Caco-2 (cell line): ENCODE results near the gene NT5M. TPM values are rescaled to one million over a fixed set of nuclear protein-coding genes. Genes with fewer than 3 reads are reported as not detected.

Experiments
- BruUV-seq: library from RNA; stranded (reverse); fragments of 400-500 nt; replicated peaks from 2 replicates; lab custom pipeline; 2021; lab: Mats Ljungman, UMichigan
- CTCF ChIA-PET: fragments of 300-600 bp; sonication (Branson Sonifier 250); formaldehyde crosslinking; loops from one replicate; lab custom pipeline; 2022; ENCODE audit warnings: antibody characterized with exemption; lab: Charles Lee
- POLR2A ChIA-PET: fragments of 300-600 bp; sonication (Branson Sonifier 250); formaldehyde crosslinking; loops from one replicate; lab custom pipeline; 2022; ENCODE audit warnings: antibody characterized with exemption; lab: Charles Lee
- DNase-seq, 2 experiments: peaks; one replicate each; pipeline versions ENCODE4 v3.0.0 to v3.0.0-alpha.2; 2020 to 2022
- H3K27me3 ChIP-seq: replicated peaks from 2 replicates; pipeline ENCODE4 v1.6.0; 2011; ENCODE audit warnings: low read length; ENCODE audit not compliant: control insufficient read depth, insufficient read depth
- H3K36me3 ChIP-seq: 2 replicates; pipeline ENCODE4 v1.5.1; 2011; ENCODE audit warnings: low read length; ENCODE audit not compliant: control insufficient read depth, insufficient read depth
- H3K4me1 ChIP-seq: fragments of 250-450 bp; sonication (Bioruptor Pico); 2 replicates; pipeline ENCODE4 v1.5.1; 2020; ENCODE audit warnings: mild to moderate bottlenecking
- H3K4me3 ChIP-seq: 2 replicates; pipeline ENCODE4 v1.5.1; 2011; ENCODE audit warnings: low read depth, mild to moderate bottlenecking, control low read depth, low read length
- H3K9me3 ChIP-seq: fragments of 250-450 bp; sonication (Bioruptor Pico); 2 replicates; pipeline ENCODE4 v1.5.1; 2020; ENCODE audit warnings: mild to moderate bottlenecking, moderate library complexity
- H3K27ac Mint-ChIP-seq: one replicate; pipeline ENCODE4 v1.8.0; 2022; ENCODE audit warnings: mixed read lengths; ENCODE audit not compliant: unreplicated experiment
- H3K27me3 Mint-ChIP-seq: one replicate; pipeline ENCODE4 v1.8.0; 2022; ENCODE audit warnings: mixed read lengths; ENCODE audit not compliant: insufficient read depth, unreplicated experiment
- H3K36me3 Mint-ChIP-seq: one replicate; pipeline ENCODE4 v1.8.0; 2022; ENCODE audit warnings: mild to moderate bottlenecking, mixed read lengths; ENCODE audit not compliant: insufficient read depth, unreplicated experiment
- H3K4me1 Mint-ChIP-seq: one replicate; pipeline ENCODE4 v1.8.0; 2022; ENCODE audit warnings: low read depth, mixed read lengths; ENCODE audit not compliant: unreplicated experiment
- H3K4me3 Mint-ChIP-seq: one replicate; pipeline ENCODE4 v1.8.0; 2022; ENCODE audit warnings: mild to moderate bottlenecking, moderate library complexity, mixed read lengths; ENCODE audit not compliant: unreplicated experiment
- H3K9me3 Mint-ChIP-seq: one replicate; pipeline ENCODE4 v1.8.0; 2022; ENCODE audit warnings: mixed read lengths; ENCODE audit not compliant: unreplicated experiment
- intact Hi-C: fragments of 100-400 bp; cut with micrococcal nuclease; formaldehyde crosslinking; loops from one replicate; pipeline ENCODE4 v1.10.0; 2022; ENCODE audit not compliant: unreplicated experiment
- total RNA-seq: library from RNA; stranded (reverse); gene quantifications from 2 replicates; pipeline ENCODE4 v1.2.3, GENCODE V29; 2022
- TF ChIP-seq, protein P1 (sequence below), 2 experiments: fragments of 200-600 bp in 1 of 2; IDR thresholded peaks; 1 replicate in 1 of 2; 2 replicates in 1 of 2; pipeline versions ENCODE4 v1.5.1 to v1.8.0; 2011 to 2022; ENCODE audit warnings: antibody characterized with exemption in 1 of 2, control low read depth in 1 of 2, inconsistent platforms in 1 of 2, low read depth in 1 of 2, low read length in 1 of 2, mild to moderate bottlenecking in 1 of 2, moderate library complexity in 1 of 2; ENCODE audit not compliant: insufficient read depth in 1 of 2, severe bottlenecking in 1 of 2, unreplicated experiment in 1 of 2

Gene NT5M
- total RNA-seq, 1 experiment from 2014 or later, result 1.3 TPM

- no peaks in the 10 kb centered on the region for H3K4me1 ChIP-seq
- TF ChIP-seq, protein P1, sequence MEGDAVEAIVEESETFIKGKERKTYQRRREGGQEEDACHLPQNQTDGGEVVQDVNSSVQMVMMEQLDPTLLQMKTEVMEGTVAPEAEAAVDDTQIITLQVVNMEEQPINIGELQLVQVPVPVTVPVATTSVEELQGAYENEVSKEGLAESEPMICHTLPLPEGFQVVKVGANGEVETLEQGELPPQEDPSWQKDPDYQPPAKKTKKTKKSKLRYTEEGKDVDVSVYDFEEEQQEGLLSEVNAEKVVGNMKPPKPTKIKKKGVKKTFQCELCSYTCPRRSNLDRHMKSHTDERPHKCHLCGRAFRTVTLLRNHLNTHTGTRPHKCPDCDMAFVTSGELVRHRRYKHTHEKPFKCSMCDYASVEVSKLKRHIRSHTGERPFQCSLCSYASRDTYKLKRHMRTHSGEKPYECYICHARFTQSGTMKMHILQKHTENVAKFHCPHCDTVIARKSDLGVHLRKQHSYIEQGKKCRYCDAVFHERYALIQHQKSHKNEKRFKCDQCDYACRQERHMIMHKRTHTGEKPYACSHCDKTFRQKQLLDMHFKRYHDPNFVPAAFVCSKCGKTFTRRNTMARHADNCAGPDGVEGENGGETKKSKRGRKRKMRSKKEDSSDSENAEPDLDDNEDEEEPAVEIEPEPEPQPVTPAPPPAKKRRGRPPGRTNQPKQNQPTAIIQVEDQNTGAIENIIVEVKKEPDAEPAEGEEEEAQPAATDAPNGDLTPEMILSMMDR (IDR thresholded peaks at IDR 0.05; ENCODE audit: insufficient read depth in 1 of 2, low read depth in 1 of 2, low read length in 1 of 2, severe bottlenecking in 1 of 2, unreplicated experiment in 1 of 2), result no peak
- no peaks in the 10 kb centered on the region for H3K27me3 ChIP-seq
- BruUV-seq, result no TSS peak
- peaks cover 8% of the 10 kb centered on the region for H3K36me3 ChIP-seq
- no peak overlapping the region for H3K4me3 Mint-ChIP-seq
- ChIA-PET POLR2A (interaction anchor here (0.6 kb wide), 1 partner anchor 21 kb away, joined by 6 read pairs; no protein-coding TSS in a partner anchor), CTCF (no interaction called here)
- no peaks in the 10 kb centered on the region for H3K9me3 ChIP-seq
- H3K27me3 Mint-ChIP-seq, result no peaks in the 10 kb centered on the region
- no peaks in the 10 kb centered on the region for H3K4me1 Mint-ChIP-seq
- no peak overlapping the region for H3K4me3 ChIP-seq
- DNase-seq, result no peak
- intact Hi-C loops, result no loop called here
- no peak overlapping the region for H3K27ac Mint-ChIP-seq
- peaks cover 93% of the 10 kb centered on the region for H3K36me3 Mint-ChIP-seq
- H3K9me3 Mint-ChIP-seq, result no peaks in the 10 kb centered on the region
Observed at GRCh38 chr17:17256316-17256715, 46.9 kb upstream of the NT5M start.

GRCh38 chr17:17258011-17258410 is 45.2 kb upstream of the NT5M start:
- Histone ChIP-seq H3K4me1 (no peaks in the 10 kb centered on the region), H3K27me3 (no peaks in the 10 kb centered on the region), H3K36me3 (peaks cover 6% of the 10 kb centered on the region), H3K9me3 (no peaks in the 10 kb centered on the region), H3K4me3 (no peak overlapping the region)
- no peak overlapping the region for H3K4me3 Mint-ChIP-seq
- no peak overlapping the region for H3K27ac Mint-ChIP-seq
- H3K36me3 Mint-ChIP-seq, result peaks cover 82% of the 10 kb centered on the region
- no TSS peak for BruUV-seq
- H3K27me3 Mint-ChIP-seq, result no peaks in the 10 kb centered on the region
- no peak for DNase-seq
- intact Hi-C loops, result no loop called here
- TF ChIP-seq, protein P1 (IDR thresholded peaks at IDR 0.05; ENCODE audit: insufficient read depth in 1 of 2, low read depth in 1 of 2, low read length in 1 of 2, severe bottlenecking in 1 of 2, unreplicated experiment in 1 of 2), result no peak
- CTCF ChIA-PET, result interaction anchor here (0.6 kb wide), 1 partner anchor 12 kb away, joined by 3 read pairs; no protein-coding TSS in a partner anchor
- H3K9me3 Mint-ChIP-seq, result no peaks in the 10 kb centered on the region
- H3K4me1 Mint-ChIP-seq, result no peaks in the 10 kb centered on the region
- POLR2A ChIA-PET, result no interaction called here

DNA sequence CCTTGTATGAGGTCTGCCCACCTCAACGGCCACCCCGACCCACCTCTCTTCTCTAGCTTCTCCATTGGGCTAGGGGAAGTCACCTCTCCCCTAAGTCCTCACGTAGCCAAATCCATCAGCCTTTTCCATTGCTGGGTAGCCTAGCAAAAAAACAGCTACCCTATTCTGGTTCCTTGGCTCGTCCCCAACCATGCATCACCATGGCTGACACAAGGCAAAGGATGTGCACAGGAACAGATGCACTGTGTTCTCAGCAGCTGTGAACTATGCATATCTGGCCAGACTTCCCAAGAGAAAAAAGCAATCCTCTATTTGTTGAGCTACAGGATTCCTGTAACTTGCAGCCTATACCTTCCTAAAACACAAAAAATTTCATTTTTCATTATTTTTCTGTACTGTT is 44.2 kb upstream of the NT5M start:
- Mint-ChIP-seq H3K4me1 (no peaks in the 10 kb centered on the region), H3K36me3 (peaks cover 78% of the 10 kb centered on the region), H3K9me3 (no peaks in the 10 kb centered on the region), H3K27me3 (no peaks in the 10 kb centered on the region), H3K4me3 (no peak overlapping the region), H3K27ac (no peak overlapping the region)
- intact Hi-C loops, result no loop called here
- POLR2A ChIA-PET, result no interaction called here
- CTCF ChIA-PET, result no interaction called here
- Histone ChIP-seq H3K36me3 (peaks cover 5% of the 10 kb centered on the region), H3K4me3 (no peak overlapping the region), H3K4me1 (no peaks in the 10 kb centered on the region), H3K27me3 (no peaks in the 10 kb centered on the region), H3K9me3 (no peaks in the 10 kb centered on the region)
- BruUV-seq, result no TSS peak
- DNase-seq, result no peak
- TF ChIP-seq, protein P1 (IDR thresholded peaks at IDR 0.05; ENCODE audit: insufficient read depth in 1 of 2, low read depth in 1 of 2, low read length in 1 of 2, severe bottlenecking in 1 of 2, unreplicated experiment in 1 of 2), result no peak
